H1 (cell line): ENCODE measurements around the gene ARHGEF28. TPM values are rescaled to one million over a fixed set of nuclear protein-coding genes. Genes with fewer than 3 reads are reported as not detected.

ENCODE experiments used
- CTCF ChIA-PET: fragments of 300-600 bp; sonication (Branson Sonifier 250); formaldehyde crosslinking; loops from one replicate; lab custom pipeline; 2021; ENCODE audit not compliant: partially characterized antibody; lab: Charles Lee
- POLR2A ChIA-PET: fragments of 300-600 bp; sonication (Branson Sonifier 250); formaldehyde crosslinking; loops from one replicate; lab custom pipeline; 2021; ENCODE audit warnings: inconsistent platforms; ENCODE audit not compliant: partially characterized antibody; lab: Charles Lee
- DNase-seq, 2 experiments: peaks; one replicate each; pipeline versions ENCODE4 v3.0.0 to v3.0.0-alpha.2; 2010 to 2022; ENCODE audit warnings: low spot score in 2 of 2, low read depth in 1 of 2, mixed read lengths in 1 of 2
- FAIRE-seq: peaks from 2 replicates; lab custom pipeline; 2011; peaks lifted over from hg19 to GRCh38; lab: Jason Lieb, UNC
- H2AFZ ChIP-seq: 2 replicates; pipeline ENCODE4 v1.8.1; 2012; ENCODE audit warnings: low read length, inconsistent platforms
- H2AK5ac ChIP-seq: 2 replicates; pipeline ENCODE4 v1.6.1; 2013; ENCODE audit warnings: low read depth, low read length
- H2BK120ac ChIP-seq: replicated peaks from 2 replicates; pipeline ENCODE3; 2013; ENCODE audit warnings: low read depth, low read length, inconsistent platforms
- H2BK12ac ChIP-seq: 2 replicates; pipeline ENCODE4 v1.6.1; 2013; ENCODE audit warnings: low read depth, low read length
- H2BK15ac ChIP-seq: 2 replicates; pipeline ENCODE4 v1.6.1; 2013; ENCODE audit warnings: low read length
- H2BK20ac ChIP-seq: 2 replicates; pipeline ENCODE4 v1.6.1; 2013; ENCODE audit warnings: low read length
- H2BK5ac ChIP-seq: 2 replicates; pipeline ENCODE4 v1.6.1; 2013; ENCODE audit warnings: low read depth, low read length
- H3K14ac ChIP-seq: 2 replicates; pipeline ENCODE4 v1.6.1; 2013; ENCODE audit warnings: inconsistent platforms; ENCODE audit not compliant: insufficient read length
- H3K18ac ChIP-seq: 2 replicates; pipeline ENCODE4 v1.6.1; 2013; ENCODE audit warnings: low read length; ENCODE audit errors: extremely low read depth
- H3K23ac ChIP-seq: 2 replicates; pipeline ENCODE4 v1.6.1; 2013; ENCODE audit warnings: inconsistent platforms; ENCODE audit not compliant: insufficient read length
- H3K23me2 ChIP-seq: 2 replicates; pipeline ENCODE4 v1.6.1; 2013; ENCODE audit warnings: low read depth, low read length
- H3K27ac ChIP-seq: 2 replicates; pipeline ENCODE4 v1.6.1; 2011; ENCODE audit warnings: low read depth, low read length, inconsistent platforms
- H3K27me3 ChIP-seq, 4 experiments: replicated peaks in 1 of 4; 1 replicate in 1 of 4; 2 replicates in 3 of 4; pipeline versions ENCODE4 v1.6.1 to v1.8.1; 2011 to 2013; ENCODE audit warnings: low read length in 3 of 4, mild to moderate bottlenecking in 3 of 4, inconsistent platforms in 2 of 4, mixed read lengths in 2 of 4, moderate library complexity in 1 of 4; ENCODE audit not compliant: control insufficient read depth in 3 of 4, insufficient read depth in 3 of 4; ENCODE audit errors: extremely low read depth in 1 of 4
- H3K36me3 ChIP-seq, 4 experiments: 2 replicates each; pipeline versions ENCODE4 v1.6.1 to v1.8.1; 2011 to 2013; ENCODE audit warnings: mild to moderate bottlenecking in 4 of 4, low read length in 3 of 4, moderate library complexity in 2 of 4, control low read depth in 1 of 4, inconsistent platforms in 1 of 4; ENCODE audit not compliant: insufficient read depth in 4 of 4, control insufficient read depth in 2 of 4
- H3K4ac ChIP-seq: replicated peaks from 2 replicates; pipeline ENCODE3; 2013; ENCODE audit warnings: low read length, low read depth, mixed read lengths, inconsistent platforms; ENCODE audit not compliant: insufficient read length
- H3K4me1 ChIP-seq, 4 experiments: replicated peaks in 1 of 4; 1 replicate in 1 of 4; 2 replicates in 3 of 4; pipeline versions ENCODE4 v1.6.1 to v1.8.1; 2011 to 2013; ENCODE audit warnings: low read length in 3 of 4, inconsistent platforms in 2 of 4, mixed read lengths in 1 of 4; ENCODE audit not compliant: insufficient read depth in 4 of 4, control insufficient read depth in 3 of 4
- H3K4me2 ChIP-seq, 2 experiments: 2 replicates each; pipeline versions ENCODE4 v1.6.1 to v1.8.1; 2011 to 2013; ENCODE audit warnings: low read depth in 2 of 2, low read length in 2 of 2, control low read depth in 1 of 2, inconsistent platforms in 1 of 2, mild to moderate bottlenecking in 1 of 2; ENCODE audit not compliant: insufficient read depth in 1 of 2
- H3K4me3 ChIP-seq, 4 experiments: fragments of 200-600, 300-600 bp in 1 of 4; sonication (generic), shearing (Covaris generic), sonication (Bioruptor Twin) in 1 of 4; 2 replicates each; pipeline versions ENCODE4 v1.5.1 to v1.8.1; 2011 to 2016; ENCODE audit warnings: low read length in 4 of 4, low read depth in 3 of 4, control low read depth in 2 of 4, inconsistent platforms in 2 of 4, mild to moderate bottlenecking in 2 of 4, mixed read lengths in 1 of 4, moderate library complexity in 1 of 4; ENCODE audit not compliant: insufficient read depth in 2 of 4; ENCODE audit errors: extremely low read depth in 1 of 4
- H3K56ac ChIP-seq: replicated peaks from 2 replicates; pipeline ENCODE3; 2013; ENCODE audit warnings: low read depth, mild to moderate bottlenecking, mixed read lengths, low read length, inconsistent platforms; ENCODE audit not compliant: insufficient read length
- H3K79me1 ChIP-seq: 2 replicates; pipeline ENCODE4 v1.6.1; 2013; ENCODE audit warnings: low read depth, low read length, control low read depth
- H3K79me2 ChIP-seq, 2 experiments: 2 replicates each; pipeline versions ENCODE4 v1.6.1 to v1.8.1; 2012 to 2013; ENCODE audit warnings: low read length in 2 of 2, mild to moderate bottlenecking in 2 of 2, inconsistent platforms in 1 of 2; ENCODE audit not compliant: insufficient read depth in 2 of 2, control insufficient read depth in 1 of 2
- H3K9ac ChIP-seq, 4 experiments: replicated peaks in 1 of 4; 1 replicate in 1 of 4; 2 replicates in 3 of 4; pipeline versions ENCODE4 v1.6.1 to v1.8.1; 2011 to 2013; ENCODE audit warnings: low read depth in 3 of 4, low read length in 3 of 4, control low read depth in 2 of 4, mild to moderate bottlenecking in 2 of 4, moderate library complexity in 2 of 4, inconsistent platforms in 1 of 4; ENCODE audit errors: extremely low read depth in 1 of 4
- H3K9me3 ChIP-seq, 2 experiments: 2 replicates each; pipeline versions ENCODE4 v1.6.1 to v1.8.1; 2012 to 2013; ENCODE audit warnings: mild to moderate bottlenecking in 2 of 2, moderate library complexity in 2 of 2, control low read depth in 1 of 2, inconsistent platforms in 1 of 2, low read depth in 1 of 2, low read length in 1 of 2, mixed read lengths in 1 of 2; ENCODE audit not compliant: insufficient read depth in 2 of 2
- H4K20me1 ChIP-seq, 2 experiments: replicated peaks in 1 of 2; 2 replicates each; pipeline versions ENCODE3 to v1.8.1; 2011 to 2013; ENCODE audit warnings: inconsistent platforms in 2 of 2, low read length in 2 of 2, mild to moderate bottlenecking in 1 of 2; ENCODE audit not compliant: insufficient read depth in 2 of 2, control insufficient read depth in 1 of 2
- H4K5ac ChIP-seq: 2 replicates; pipeline ENCODE4 v1.6.1; 2013; ENCODE audit warnings: low read length, low read depth, mixed read lengths, inconsistent platforms; ENCODE audit not compliant: insufficient read length
- H4K8ac ChIP-seq: 2 replicates; pipeline ENCODE4 v1.8.0; 2013; ENCODE audit warnings: mild to moderate bottlenecking, moderate library complexity, low read length, inconsistent platforms; ENCODE audit not compliant: insufficient read depth; ENCODE audit errors: extremely low read depth
- H4K91ac ChIP-seq: replicated peaks from 2 replicates; pipeline ENCODE3; 2013; ENCODE audit warnings: low read length, mixed read lengths, inconsistent platforms; ENCODE audit not compliant: insufficient read length
- BRCA1 ChIP-seq: IDR thresholded peaks from 2 replicates; pipeline ENCODE4 v1.6.1; 2012; ENCODE audit warnings: low read depth, low read length, improper control_type of control experiment
- CHD1 ChIP-seq: IDR thresholded peaks from 2 replicates; pipeline ENCODE4 v1.6.1; 2012; ENCODE audit warnings: low read depth, low read length, improper control_type of control experiment
- JUND ChIP-seq: IDR thresholded peaks from 2 replicates; pipeline ENCODE4 v1.6.1; 2011; ENCODE audit warnings: mild to moderate bottlenecking, improper control_type of control experiment, low read length
- KDM5A ChIP-seq: fragments of 200-600 bp; IDR thresholded peaks from 2 replicates; pipeline ENCODE4 v1.7.1; 2012; ENCODE audit warnings: mild to moderate bottlenecking, low read length, inconsistent platforms, mixed read lengths
- PHF8 ChIP-seq: fragments of 200-600 bp; sonication (generic); conservative IDR thresholded peaks from 2 replicates; pipeline ENCODE4 v1.7.1; 2012; ENCODE audit warnings: low read depth, mild to moderate bottlenecking, inconsistent platforms, low read length, moderate library complexity
- TCF12 ChIP-seq: IDR thresholded peaks from 2 replicates; pipeline ENCODE4 v1.6.1; 2011; ENCODE audit warnings: low read depth, mild to moderate bottlenecking, low read length
- WGBS, 2 experiments: shearing (Covaris generic) in 1 of 2; methylation state at CpG; one replicate each; pipeline versions ENCODE4 v1.1.6 to v1.1.7; 2013 to 2015; ENCODE audit warnings: low lambda C conversion rate in 2 of 2, mixed read lengths in 2 of 2, inconsistent platforms in 1 of 2, low coverage in 1 of 2, missing lambda C conversion rate in 1 of 2; ENCODE audit not compliant: insufficient replicate concordance in 2 of 2, insufficient coverage in 1 of 2, insufficient read length in 1 of 2; ENCODE audit errors: extremely low coverage in 1 of 2, missing lambda C conversion rate in 1 of 2; 5-methylcytosine and 5-hydroxymethylcytosine counted together
- polyA plus RNA-seq, 7 experiments: library from polyadenylated mRNA; depleted of rRNA in 3 of 7; stranded (reverse) in 5 of 7; unstranded in 2 of 7; fragments of >200 nt in 5 of 7; fragments of 200-250 nt in 2 of 7; gene quantifications; 1 replicate in 5 of 7; 2 replicates in 1 of 7; 4 replicates in 1 of 7; pipeline versions ENCODE4 v1.2.1 to v1.2.3, GENCODE V29; 2011 to 2013; ENCODE audit warnings: missing spikeins in 2 of 7, mixed read lengths in 2 of 7
- total RNA-seq: library from RNA; stranded (reverse); fragmentation: NEBNext Ultra II Directional; extraction: Animal tissue kit (Norgen Biotek cat#: 25700); gene quantifications from 2 replicates; pipeline ENCODE4 v1.2.1, GENCODE V29; 2021
- TF ChIP-seq, protein P1 (sequence below): IDR thresholded peaks from 2 replicates; pipeline ENCODE4 v1.6.1; 2012; ENCODE audit warnings: inconsistent platforms

ARHGEF28 gene
- total and polyA plus RNA-seq, 2 of the 8 experiments (the other 6 are each of a cell fraction or from before 2014, with no cell fraction given), result 0.33 to 1.0 TPM

- Histone ChIP-seq H3K36me3 (no peaks in the 10 kb centered on the region), H4K5ac (no peak overlapping the region), H3K23me2 (no peaks in the 10 kb centered on the region), H3K23ac (no peak overlapping the region), H2AFZ (no peak overlapping the region), H3K4ac (no peak overlapping the region), H2BK20ac (no peak overlapping the region), H3K79me2 (no peaks in the 10 kb centered on the region), H3K9me3 (no peaks in the 10 kb centered on the region), H3K4me3 (no peak overlapping the region), H2BK12ac (no peak overlapping the region), H2BK120ac (no peak overlapping the region), H4K20me1 (no peaks in the 10 kb centered on the region), H2BK15ac (no peak overlapping the region), H3K56ac (no peak overlapping the region), H3K9ac (no peak overlapping the region), H3K14ac (no peak overlapping the region), H3K4me2 (no peak overlapping the region), H3K27ac (no peak overlapping the region), H3K27me3 (no peaks in the 10 kb centered on the region), H4K8ac (no peak overlapping the region), H3K18ac (no peak overlapping the region), H2BK5ac (no peak overlapping the region), H2AK5ac (no peak overlapping the region), H3K4me1 (no peaks in the 10 kb centered on the region), H4K91ac (no peak overlapping the region), H3K79me1 (no peaks in the 10 kb centered on the region)
- FAIRE-seq, result no peak
- no peak for DNase-seq
- WGBS, 2 experiments, result 84% methylated on average over 13 of the region's 13 CpGs; no CpG with 5 or more reads in 1 of the 2 experiments
- ChIA-PET CTCF (interaction anchor here (1.5 to 2.5 kb wide), 5 partner anchors 9 to 761 kb away, joined by 7 to 17 read pairs (median 10); partner anchors contain the start of gene ENC1), POLR2A (no interaction called here)
- TF ChIP-seq CHD1 (no peak), KDM5A (no peak), TCF12 (no peak), BRCA1 (no peak), JUND (no peak), PHF8 (no peak)
- TF ChIP-seq, protein P1, sequence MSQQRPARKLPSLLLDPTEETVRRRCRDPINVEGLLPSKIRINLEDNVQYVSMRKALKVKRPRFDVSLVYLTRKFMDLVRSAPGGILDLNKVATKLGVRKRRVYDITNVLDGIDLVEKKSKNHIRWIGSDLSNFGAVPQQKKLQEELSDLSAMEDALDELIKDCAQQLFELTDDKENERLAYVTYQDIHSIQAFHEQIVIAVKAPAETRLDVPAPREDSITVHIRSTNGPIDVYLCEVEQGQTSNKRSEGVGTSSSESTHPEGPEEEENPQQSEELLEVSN, result no peak
Measured at GRCh38 chr5:73901043-73901442, 275.0 kb downstream of the ARHGEF28 start.
